HG02981 (cell line): ENCODE measurements around the gene MUC13.
A peak's percentile ranks its signal among the peaks of the same experiment; 100 is the strongest.

ENCODE experiments used
- ATAC-seq: cut with Tn5 transposase; IDR thresholded peaks from one replicate; pipeline ENCODE4 v1.9.1; 2021; ENCODE audit warnings: mild to moderate bottlenecking, moderate library complexity; ENCODE audit not compliant: unreplicated experiment

The MUC13 gene

GRCh38 chr3:124951511-124952281, 17.1 kb upstream of the MUC13 start:
- ATAC-seq, result no peak

DNA sequence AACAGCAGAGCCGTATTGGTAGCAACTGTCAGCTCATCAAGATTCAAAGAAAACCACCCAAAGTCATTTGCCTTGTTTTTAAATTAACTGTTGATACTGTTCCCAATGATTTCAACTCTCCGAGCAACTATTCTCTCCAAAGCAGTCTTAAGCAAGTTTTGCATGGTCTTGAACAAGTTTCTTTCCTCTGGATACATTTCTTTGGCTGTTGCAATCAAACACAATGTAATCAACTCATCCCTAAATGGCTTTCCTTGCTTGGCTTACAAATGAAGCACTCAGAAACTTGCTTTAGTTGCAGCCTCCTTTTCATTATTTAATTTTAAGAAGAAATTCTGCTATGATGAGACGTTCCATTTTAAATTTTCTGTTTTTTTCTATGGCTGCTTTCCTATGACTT, 15.5 kb upstream of the MUC13 start:
- ATAC-seq, result no peak

- ATAC-seq, result no peak
Measured at GRCh38 chr3:124942613-124943012, 8.1 kb upstream of the MUC13 start.

GRCh38 chr3:124941771-124942170, 7.2 kb upstream of the MUC13 start:
- no peak for ATAC-seq

GRCh38 chr3:124939661-124940060, 5.1 kb upstream of the MUC13 start:
- ATAC-seq, result no peak

DNA sequence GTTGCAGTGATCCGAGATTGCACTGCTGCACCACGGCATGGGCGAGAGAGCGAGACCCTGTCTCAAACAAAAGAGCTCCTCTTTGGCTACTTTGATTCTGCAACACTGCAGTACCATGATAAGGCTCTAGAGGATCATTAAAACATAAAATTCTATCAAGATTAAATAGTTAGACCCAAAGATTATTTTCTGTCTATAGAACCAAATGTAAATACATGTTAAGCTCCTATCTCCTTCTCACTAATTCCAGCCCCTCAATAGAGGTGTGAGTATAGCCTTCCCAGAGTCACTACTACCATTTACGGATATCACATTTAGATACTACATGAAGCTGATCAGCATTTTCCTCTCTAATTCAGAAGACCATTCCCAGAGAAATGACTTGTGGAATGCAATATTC, 4.3 kb upstream of the MUC13 start:
- no peak for ATAC-seq

GRCh38 chr3:124937049-124937448, 2.5 kb upstream of the MUC13 start:
- no peak for ATAC-seq

DNA sequence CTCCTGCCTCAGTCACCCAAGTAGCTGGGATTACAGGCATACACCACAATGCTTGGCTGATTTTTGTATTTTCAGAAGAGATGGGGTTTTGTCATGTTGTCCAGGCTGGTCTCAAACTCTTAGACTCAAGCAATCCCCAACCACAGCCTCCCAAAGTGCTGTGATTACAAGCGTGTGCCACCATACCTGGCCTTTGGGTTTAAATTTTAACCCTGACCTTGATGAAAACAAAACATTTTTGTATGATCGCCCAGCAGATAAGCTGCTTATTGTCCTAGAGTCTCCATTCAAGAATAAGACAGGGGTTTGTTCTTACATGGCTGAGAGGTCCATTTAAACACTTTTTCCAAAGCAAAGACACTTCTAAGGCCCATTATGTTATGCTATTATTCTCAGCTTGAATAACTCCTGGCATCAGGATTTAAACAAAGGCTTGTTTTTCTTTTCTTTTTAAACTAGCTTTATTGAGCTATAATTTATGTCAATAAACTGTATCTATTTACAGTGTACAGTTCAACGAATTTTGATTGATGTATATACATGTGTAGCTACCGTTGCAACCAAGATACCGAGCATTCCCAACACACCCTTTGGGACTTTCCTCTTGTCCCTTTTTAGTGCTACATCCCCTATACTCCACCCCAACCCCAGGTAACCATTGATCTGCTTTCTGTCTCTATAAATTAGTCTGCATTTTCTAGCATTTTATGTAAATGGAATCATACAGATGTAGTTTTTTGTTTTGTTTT, 1.4 kb upstream of the MUC13 start:
- ATAC-seq, result no peak

- ATAC-seq, result no peak
Measured at GRCh38 chr3:124935264-124935663, 713 bp upstream of the MUC13 start.

DNA sequence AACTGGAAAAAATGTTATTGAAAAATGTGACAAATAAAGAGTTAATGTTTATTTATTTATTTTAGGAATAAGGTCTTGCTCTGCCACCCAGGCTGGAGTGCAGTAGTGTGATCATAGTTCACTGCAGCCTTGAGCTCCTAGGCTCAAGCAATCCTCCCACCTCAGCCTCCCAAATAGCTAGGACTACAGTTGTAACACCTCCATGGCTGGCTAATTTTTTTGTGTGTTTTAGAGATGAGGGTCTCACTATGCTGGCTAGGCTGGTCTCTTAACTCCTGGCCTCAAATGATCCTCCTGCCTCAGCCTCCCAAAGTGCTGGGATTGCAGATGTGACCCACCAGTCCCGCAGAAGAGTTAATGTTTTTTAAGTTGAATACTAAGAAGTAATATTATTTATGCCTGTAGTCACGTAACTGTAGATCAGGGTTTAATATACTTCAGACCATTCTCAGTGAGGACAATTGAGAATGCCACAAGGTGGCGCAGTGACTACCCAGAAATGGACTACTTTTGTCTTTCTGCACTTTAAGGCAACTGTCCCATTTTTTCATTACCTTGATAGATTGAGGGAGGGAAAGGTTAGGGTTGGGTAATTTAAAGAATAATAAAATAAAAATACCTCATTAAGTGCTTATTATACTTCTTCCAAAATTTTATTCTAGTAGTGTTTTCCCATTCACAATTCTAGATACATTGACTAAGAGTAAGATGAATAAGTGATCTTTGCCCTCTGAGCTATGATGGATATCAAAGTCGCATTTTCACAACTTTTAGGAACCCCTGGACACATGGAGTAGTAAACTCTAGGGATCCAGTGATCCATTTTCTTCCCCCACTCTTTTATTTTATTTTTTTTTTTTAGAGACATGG, 6.0 kb downstream of the MUC13 start:
- ATAC-seq, result no peak

DNA sequence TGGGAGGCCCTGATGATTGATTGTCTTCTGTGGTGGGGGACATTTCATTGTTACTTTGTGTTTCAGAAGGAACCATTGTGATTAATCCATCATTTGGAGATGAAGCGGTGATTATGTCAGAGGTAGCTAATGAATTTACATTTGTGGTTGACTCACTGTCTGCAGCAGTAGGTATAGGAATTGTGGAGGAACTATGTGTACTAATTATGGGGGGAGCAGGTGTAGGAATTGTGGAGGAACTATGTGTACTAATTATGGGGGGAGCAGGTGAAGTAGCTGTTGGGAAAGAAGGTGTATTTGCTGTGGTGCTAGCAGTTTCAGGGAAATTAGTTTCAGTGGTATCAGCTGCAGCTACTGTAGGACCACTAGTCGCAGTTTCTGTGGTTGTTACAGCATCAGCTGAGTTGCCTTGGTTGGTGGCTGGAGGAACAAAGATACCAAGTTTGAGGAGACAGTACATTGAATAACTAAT, 6.9 kb downstream of the MUC13 start:
- ATAC-seq, result peak; percentile 88

DNA sequence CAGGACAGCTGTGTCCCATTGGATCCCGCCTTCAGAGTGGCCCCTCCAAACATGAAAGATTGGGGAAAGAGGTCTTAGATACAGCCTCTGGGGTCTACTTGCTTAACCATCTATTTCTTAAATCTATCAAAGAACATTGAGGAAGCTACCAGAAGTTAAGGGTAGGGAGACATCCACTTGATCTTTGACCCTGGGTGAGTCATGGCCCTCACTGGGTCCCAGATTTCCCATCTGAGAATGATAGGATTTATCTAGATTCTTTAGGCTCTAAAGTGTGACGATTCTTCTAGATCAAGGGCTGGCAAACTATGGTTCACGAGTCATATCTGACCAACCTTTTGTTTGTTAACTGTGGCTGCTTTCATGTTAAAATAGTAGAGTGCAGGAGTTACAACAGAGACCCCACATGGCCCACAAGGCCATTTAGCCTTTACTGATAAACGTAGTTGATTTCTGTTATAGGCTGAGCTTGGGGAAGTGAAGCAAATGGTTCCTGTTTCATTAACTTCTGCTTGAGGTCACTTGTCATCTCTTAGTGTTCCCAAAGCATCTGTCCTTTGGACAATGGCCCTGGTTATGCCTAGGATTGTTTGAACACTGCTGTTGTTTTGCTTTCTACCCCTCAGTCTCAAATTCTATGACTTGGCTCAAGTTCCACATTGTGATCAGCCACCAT, 8.0 kb downstream of the MUC13 start:
- ATAC-seq, result no peak

- ATAC-seq, result no peak
Measured at GRCh38 chr3:124924741-124925140, 9.8 kb downstream of the MUC13 start.

- no peak for ATAC-seq
Measured at GRCh38 chr3:124923833-124924232, 10.7 kb downstream of the MUC13 start.

DNA sequence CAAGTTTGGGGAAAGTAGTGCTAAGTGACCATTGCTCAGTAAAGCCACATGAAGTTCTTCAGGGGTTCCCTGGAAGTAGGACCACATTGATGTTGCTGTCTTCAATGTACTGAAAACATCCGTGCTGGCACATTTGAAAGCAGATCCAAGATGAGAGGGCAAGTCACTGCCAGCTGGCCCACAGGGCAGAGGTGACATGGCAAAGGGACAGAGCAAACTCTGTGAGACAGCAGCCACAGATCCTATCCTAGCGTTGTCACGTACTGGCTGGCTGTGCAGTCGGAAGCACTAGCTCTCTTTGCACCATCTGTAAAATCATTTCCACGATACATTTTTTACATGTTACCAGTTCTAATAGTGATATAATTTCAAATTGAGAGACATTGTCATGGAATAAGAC, 13.8 kb downstream of the MUC13 start:
- ATAC-seq, result no peak

GRCh38 chr3:124919756-124920155, 14.8 kb downstream of the MUC13 start:
- ATAC-seq, result no peak

DNA sequence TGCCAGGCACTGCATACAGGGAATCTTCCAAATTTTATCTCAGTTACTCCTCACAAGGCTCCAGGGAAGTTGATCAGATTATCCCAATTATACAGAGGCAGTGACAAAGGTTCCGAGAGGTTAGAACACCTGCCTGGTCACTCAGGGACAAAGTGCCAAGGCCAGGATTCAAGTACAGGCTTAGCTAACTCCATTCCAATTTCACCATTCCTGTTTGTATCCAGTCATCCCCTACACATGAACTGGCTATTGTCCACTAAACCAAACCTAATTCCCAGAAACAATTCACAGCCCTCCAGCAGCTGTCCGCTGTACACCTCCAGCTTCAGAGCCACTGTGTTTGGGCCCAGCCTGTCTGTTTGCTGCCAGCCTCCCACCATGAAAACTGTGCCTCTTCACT, 16.0 kb downstream of the MUC13 start:
- no peak for ATAC-seq

DNA sequence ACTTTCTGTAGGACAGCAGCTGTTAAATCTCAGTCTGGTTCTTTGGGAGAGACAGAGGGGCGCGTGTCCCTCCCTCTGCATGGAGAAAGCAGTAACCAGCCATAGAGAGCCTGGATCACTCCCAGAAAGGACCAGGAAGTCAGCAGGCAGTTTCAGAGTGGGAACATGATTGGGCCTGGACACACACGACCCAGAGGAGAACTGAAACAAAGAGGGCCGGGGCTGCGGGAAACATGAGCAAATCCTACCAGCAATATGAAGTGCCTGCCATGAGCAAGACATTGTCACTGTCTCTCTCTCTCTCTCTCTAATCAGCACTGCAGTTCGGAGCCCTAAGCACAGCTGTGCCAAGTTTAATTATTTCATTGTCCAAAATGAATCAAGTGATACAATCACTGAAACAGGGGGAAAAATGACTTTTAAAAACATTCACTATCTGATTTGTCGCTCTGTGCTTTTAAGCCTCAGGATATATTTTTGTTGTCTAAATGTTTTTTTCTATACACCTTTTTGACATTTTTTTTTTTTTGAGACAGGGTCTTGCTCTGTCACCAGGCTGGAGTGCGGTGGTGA, 17.6 kb downstream of the MUC13 start:
- ATAC-seq, result no peak

DNA sequence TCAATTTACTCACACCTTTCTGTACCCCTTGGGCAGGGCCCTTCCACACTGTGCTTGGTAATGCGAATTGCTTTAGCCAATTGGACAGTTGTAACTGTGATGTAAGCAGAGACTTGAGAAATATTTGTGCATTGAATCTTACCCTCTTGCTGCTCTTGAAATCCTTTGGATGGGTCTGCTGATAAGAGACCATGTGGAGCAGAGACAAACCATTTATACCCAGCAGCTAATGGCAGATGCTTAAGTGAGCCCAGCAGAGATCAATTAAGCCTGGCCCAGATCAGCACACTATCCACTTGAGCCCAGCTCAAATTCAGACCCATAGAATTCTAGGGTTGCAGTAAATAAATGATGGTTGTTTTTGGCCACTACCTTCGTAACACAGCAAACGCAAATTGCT, 19.3 kb downstream of the MUC13 start:
- ATAC-seq, result no peak

DNA sequence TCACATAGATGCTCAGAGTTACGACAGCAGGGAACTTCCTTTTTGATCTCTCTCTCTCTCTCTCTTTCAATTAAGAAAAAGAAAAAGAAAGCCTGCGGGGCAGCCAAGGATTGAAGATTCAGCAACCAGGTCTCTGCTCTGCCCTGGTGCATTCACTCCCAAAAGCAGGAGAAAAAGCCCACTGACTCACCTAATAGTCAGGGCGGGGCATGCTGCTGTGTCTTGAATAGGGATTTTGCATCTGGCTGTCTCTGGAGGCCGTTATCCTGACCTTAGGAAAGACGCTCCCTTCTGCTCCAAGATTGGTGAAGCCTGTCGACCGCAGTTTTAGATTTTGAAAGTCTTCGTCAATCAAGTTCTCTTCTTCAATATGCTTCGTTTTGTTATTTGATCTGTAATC, 26.6 kb downstream of the MUC13 start:
- ATAC-seq, result no peak
